ENCODE measurements around the gene GALNT18. TPM values are rescaled to one million over a fixed set of nuclear protein-coding genes. Genes with fewer than 3 reads are reported as not detected.

GALNT18 gene
- total RNA-seq, 5 donors from 2014 or later (not counting 1 experiment from before 2014, with no cell fraction given) = 0.10 to 0.15 TPM; not detected in 3

DNA sequence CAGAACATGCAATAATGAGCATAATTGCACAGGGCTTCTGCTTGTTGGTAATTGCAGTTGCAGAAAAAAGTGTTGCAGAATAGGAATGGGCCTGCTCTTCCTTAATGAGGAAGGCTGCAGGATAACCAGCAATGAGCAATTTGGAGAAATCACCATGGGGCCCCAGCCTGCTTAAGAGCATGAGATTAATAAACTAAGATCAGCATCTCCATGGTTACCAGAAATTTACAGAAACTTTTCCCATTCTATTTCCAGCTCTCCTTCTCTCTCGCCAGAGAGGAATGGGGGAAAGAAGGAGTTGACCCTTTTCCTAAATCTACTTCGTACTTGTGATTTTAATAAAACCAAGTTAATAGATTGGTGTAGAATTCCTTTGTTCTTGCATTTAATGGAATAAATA is 187.8 kb downstream of the GALNT18 start:
- Mint-ChIP-seq H3K27me3 (peaks cover 4 to 9% of the 10 kb centered on the region in 2 donors), H3K4me3 (no peak overlapping the region), H3K27ac (no peak overlapping the region), H3K9me3 (no peaks in the 10 kb centered on the region), H3K4me1 (no peaks in the 10 kb centered on the region), H3K36me3 (no peaks in the 10 kb centered on the region)
- ChIA-PET POLR2A (no interaction called here), CTCF (no interaction called here)
- WGBS (ENCODE audit: insufficient coverage) = no CpG with 5 or more reads among the region's 2 CpGs
- Histone ChIP-seq H3K4me1 (ENCODE audit: control insufficient read depth in 1 of 2, extremely low read depth in 1 of 2, insufficient read depth in 2 of 2, low read length in 2 of 2) (no peaks in the 10 kb centered on the region), H3K27me3 (replicated peaks in 1 of 2; ENCODE audit: control insufficient read depth in 2 of 2, extremely low read depth in 1 of 2, insufficient read depth in 2 of 2, low read length in 1 of 2) (peaks cover 0 to 17% of the 10 kb centered on the region in 2 experiments), H3K4me3 (ENCODE audit: control insufficient read depth in 1 of 2, extremely low read depth in 1 of 2, low read length in 1 of 2) (no peak overlapping the region), H3K36me3 (ENCODE audit: control insufficient read depth in 2 of 2, extremely low read depth in 1 of 2, insufficient read depth in 1 of 2, low read length in 1 of 2) (no peaks in the 10 kb centered on the region), H3K9me3 (no peaks in the 10 kb centered on the region), H3K27ac (ENCODE audit: low read length) (no peak overlapping the region)
- DNase-seq (no peak), ATAC-seq (replicated peaks in 1 of 4) (no peak)

DNA sequence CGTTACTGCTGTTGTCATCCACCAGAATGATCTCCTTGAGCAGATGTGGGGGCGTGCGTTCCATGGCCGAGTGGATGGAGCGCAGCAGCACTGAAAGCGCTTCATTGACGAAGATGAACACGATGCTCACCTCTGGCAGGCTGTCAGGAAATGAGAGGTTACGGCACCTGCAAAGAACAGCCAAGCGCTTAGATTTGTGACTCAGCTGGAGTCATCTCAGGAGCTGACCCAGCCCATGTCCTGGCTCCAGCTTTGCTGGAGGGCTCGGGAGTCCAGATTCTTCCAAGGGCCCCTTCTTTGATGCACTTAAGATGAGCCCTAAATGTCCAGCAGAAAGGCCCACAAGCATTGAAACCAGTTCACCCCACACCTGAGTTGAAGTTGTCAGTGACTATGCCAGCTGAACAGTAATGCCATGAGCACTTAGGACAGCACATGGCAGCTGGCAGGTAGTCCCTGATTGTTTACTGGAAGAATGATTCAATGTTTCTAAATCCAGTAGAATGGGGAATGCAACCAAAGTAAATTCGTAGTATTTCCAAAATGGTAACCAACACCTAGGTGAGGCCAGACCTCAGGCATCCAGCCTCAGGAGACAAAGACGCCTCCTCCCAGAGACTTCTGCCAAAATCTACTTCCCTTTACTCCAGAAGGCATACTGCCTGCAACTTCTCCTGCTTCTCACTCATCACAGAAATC is 189.0 kb downstream of the GALNT18 start:
- Histone ChIP-seq H3K27me3 (replicated peaks in 1 of 2; ENCODE audit: control insufficient read depth in 2 of 2, extremely low read depth in 1 of 2, insufficient read depth in 2 of 2, low read length in 1 of 2) (peaks cover 0 to 23% of the 10 kb centered on the region in 2 experiments), H3K4me3 (ENCODE audit: control insufficient read depth in 1 of 2, extremely low read depth in 1 of 2, low read length in 1 of 2) (no peak overlapping the region), H3K4me1 (ENCODE audit: control insufficient read depth in 1 of 2, extremely low read depth in 1 of 2, insufficient read depth in 2 of 2, low read length in 2 of 2) (no peaks in the 10 kb centered on the region), H3K36me3 (ENCODE audit: control insufficient read depth in 2 of 2, extremely low read depth in 1 of 2, insufficient read depth in 1 of 2, low read length in 1 of 2) (no peaks in the 10 kb centered on the region), H3K9me3 (no peaks in the 10 kb centered on the region), H3K27ac (ENCODE audit: low read length) (no peak overlapping the region)
- H3K27ac Mint-ChIP-seq = no peak overlapping the region
- DNase-seq (no peak), ATAC-seq (replicated peaks in 1 of 4) (no peak)
- H3K9me3 Mint-ChIP-seq = no peaks in the 10 kb centered on the region
- no peaks in the 10 kb centered on the region for H3K4me1 Mint-ChIP-seq
- ChIA-PET POLR2A (no interaction called here), CTCF (no interaction called here)
- no peaks in the 10 kb centered on the region for H3K36me3 Mint-ChIP-seq
- peaks cover 4 to 7% of the 10 kb centered on the region in 2 donors for H3K27me3 Mint-ChIP-seq
- 90% methylated on average over 12 of the region's 13 CpGs for WGBS (ENCODE audit: insufficient coverage)
- H3K4me3 Mint-ChIP-seq = no peak overlapping the region

DNA sequence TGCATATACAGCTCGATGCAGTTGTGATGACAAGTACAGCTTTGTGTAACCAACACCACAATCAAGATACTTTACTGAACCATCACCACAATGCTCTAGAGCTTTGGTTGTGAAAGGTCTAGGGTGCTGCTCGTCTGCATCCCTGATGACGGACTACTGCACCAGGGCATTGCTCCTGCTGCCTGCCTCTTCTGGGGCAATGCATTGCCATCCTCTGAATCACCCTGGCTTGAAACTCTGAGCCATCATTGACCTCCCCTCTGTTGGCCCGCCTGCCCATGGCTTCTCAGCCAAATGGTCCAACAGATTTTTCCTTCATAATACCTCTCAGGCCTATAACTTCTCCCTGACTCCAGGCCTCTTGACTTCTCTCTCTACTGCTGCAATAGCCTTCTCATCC is 191.4 kb downstream of the GALNT18 start:
- CTCF ChIA-PET = no interaction called here
- POLR2A ChIA-PET = no interaction called here

GRCh38 chr11:11428714-11429113 is 193.1 kb downstream of the GALNT18 start:
- no peaks in the 10 kb centered on the region for H3K9me3 Mint-ChIP-seq
- Histone ChIP-seq H3K9me3 (no peaks in the 10 kb centered on the region), H3K36me3 (ENCODE audit: control insufficient read depth in 2 of 2, extremely low read depth in 1 of 2, insufficient read depth in 1 of 2, low read length in 1 of 2) (no peaks in the 10 kb centered on the region), H3K27ac (ENCODE audit: low read length) (no peak overlapping the region), H3K4me1 (ENCODE audit: control insufficient read depth in 1 of 2, extremely low read depth in 1 of 2, insufficient read depth in 2 of 2, low read length in 2 of 2) (no peaks in the 10 kb centered on the region), H3K4me3 (ENCODE audit: control insufficient read depth in 1 of 2, extremely low read depth in 1 of 2, low read length in 1 of 2) (no peak overlapping the region), H3K27me3 (replicated peaks in 1 of 2; ENCODE audit: control insufficient read depth in 2 of 2, extremely low read depth in 1 of 2, insufficient read depth in 2 of 2, low read length in 1 of 2) (peaks cover 0 to 20% of the 10 kb centered on the region in 2 experiments)
- H3K27me3 Mint-ChIP-seq = peaks cover 4 to 8% of the 10 kb centered on the region in 2 donors
- ChIA-PET CTCF (no interaction called here), POLR2A (no interaction called here)
- no peaks in the 10 kb centered on the region for H3K36me3 Mint-ChIP-seq
- WGBS (ENCODE audit: insufficient coverage) = no CpG with 5 or more reads among the region's 4 CpGs
- H3K4me3 Mint-ChIP-seq = no peak overlapping the region
- ATAC-seq (replicated peaks in 1 of 4) (no peak), DNase-seq (no peak)
- H3K4me1 Mint-ChIP-seq = no peaks in the 10 kb centered on the region
- no peak overlapping the region for H3K27ac Mint-ChIP-seq

More for the DNA sequence above, 191.4 kb downstream of the GALNT18 start:
- Mint-ChIP-seq H3K9me3 (no peaks in the 10 kb centered on the region), H3K36me3 (no peaks in the 10 kb centered on the region), H3K4me3 (no peak overlapping the region), H3K27me3 (peaks cover 4 to 5% of the 10 kb centered on the region in 2 donors), H3K4me1 (no peaks in the 10 kb centered on the region), H3K27ac (no peak overlapping the region)
- H3K36me3 ChIP-seq (ENCODE audit: control insufficient read depth in 2 of 2, extremely low read depth in 1 of 2, insufficient read depth in 1 of 2, low read length in 1 of 2) = no peaks in the 10 kb centered on the region
- no peaks in the 10 kb centered on the region for H3K4me1 ChIP-seq (ENCODE audit: control insufficient read depth in 1 of 2, extremely low read depth in 1 of 2, insufficient read depth in 2 of 2, low read length in 2 of 2)
- DNase-seq (no peak), ATAC-seq (replicated peaks in 1 of 4) (no peak)
- no peak overlapping the region for H3K4me3 ChIP-seq (ENCODE audit: control insufficient read depth in 1 of 2, extremely low read depth in 1 of 2, low read length in 1 of 2)
- H3K27ac ChIP-seq (ENCODE audit: low read length) = no peak overlapping the region
- 85% methylated on average over 3 of the region's 4 CpGs for WGBS (ENCODE audit: insufficient coverage)
- peaks cover 0 to 10% of the 10 kb centered on the region in 2 experiments for H3K27me3 ChIP-seq (replicated peaks in 1 of 2; ENCODE audit: control insufficient read depth in 2 of 2, extremely low read depth in 1 of 2, insufficient read depth in 2 of 2, low read length in 1 of 2)
- H3K9me3 ChIP-seq = no peaks in the 10 kb centered on the region

- H3K4me1 ChIP-seq (ENCODE audit: control insufficient read depth in 1 of 2, extremely low read depth in 1 of 2, insufficient read depth in 2 of 2, low read length in 2 of 2) = no peaks in the 10 kb centered on the region
- H3K27me3 Mint-ChIP-seq = peaks cover 4 to 8% of the 10 kb centered on the region in 2 donors
- CTCF ChIA-PET = no interaction called here
- DNase-seq (no peak), ATAC-seq (replicated peaks in 1 of 4) (no peak)
- H3K27me3 ChIP-seq (replicated peaks in 1 of 2; ENCODE audit: control insufficient read depth in 2 of 2, extremely low read depth in 1 of 2, insufficient read depth in 2 of 2, low read length in 1 of 2) = peaks cover 0 to 19% of the 10 kb centered on the region in 2 experiments
- POLR2A ChIA-PET = no interaction called here
- H3K9me3 ChIP-seq = no peaks in the 10 kb centered on the region
- H3K36me3 ChIP-seq (ENCODE audit: control insufficient read depth in 2 of 2, extremely low read depth in 1 of 2, insufficient read depth in 1 of 2, low read length in 1 of 2) = no peaks in the 10 kb centered on the region
- H3K4me3 Mint-ChIP-seq = no peak overlapping the region
- no peak overlapping the region for H3K4me3 ChIP-seq (ENCODE audit: control insufficient read depth in 1 of 2, extremely low read depth in 1 of 2, low read length in 1 of 2)
- no peaks in the 10 kb centered on the region for H3K36me3 Mint-ChIP-seq
- no peak overlapping the region for H3K27ac ChIP-seq (ENCODE audit: low read length)
- no peaks in the 10 kb centered on the region for H3K4me1 Mint-ChIP-seq
- WGBS (ENCODE audit: insufficient coverage) = 100% methylated on average over 2 of the region's 5 CpGs
- no peak overlapping the region for H3K27ac Mint-ChIP-seq
- H3K9me3 Mint-ChIP-seq = no peaks in the 10 kb centered on the region
Observed at GRCh38 chr11:11427542-11427941, 194.3 kb downstream of the GALNT18 start.

DNA sequence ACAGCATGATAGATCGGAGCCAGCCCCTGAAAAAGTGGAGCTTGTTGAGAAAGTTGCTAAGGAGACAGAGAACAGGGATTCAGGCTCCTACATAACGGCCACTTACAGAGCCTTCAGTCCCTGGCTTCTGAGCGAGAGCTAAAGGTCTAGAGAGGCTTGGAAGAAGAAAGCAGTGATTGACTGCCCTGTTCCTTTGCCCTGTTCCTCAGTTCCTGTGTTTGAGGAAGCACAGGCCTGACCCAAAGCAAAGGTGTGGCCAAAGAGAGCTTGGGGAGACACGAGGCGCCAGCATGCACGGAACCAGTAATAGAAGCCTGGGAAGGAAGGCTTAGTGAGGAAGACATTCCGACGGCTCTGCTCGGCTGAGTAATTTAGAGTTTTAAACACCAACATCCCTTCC is 194.7 kb downstream of the GALNT18 start:
- Mint-ChIP-seq H3K4me1 (no peaks in the 10 kb centered on the region), H3K27ac (no peak overlapping the region), H3K27me3 (peaks cover 4 to 8% of the 10 kb centered on the region in 2 donors), H3K9me3 (no peaks in the 10 kb centered on the region), H3K4me3 (no peak overlapping the region), H3K36me3 (no peaks in the 10 kb centered on the region)
- DNase-seq (no peak), ATAC-seq (replicated peaks in 1 of 4) (no peak)
- ChIA-PET POLR2A (no interaction called here), CTCF (no interaction called here)
- Histone ChIP-seq H3K36me3 (ENCODE audit: control insufficient read depth in 2 of 2, extremely low read depth in 1 of 2, insufficient read depth in 1 of 2, low read length in 1 of 2) (no peaks in the 10 kb centered on the region), H3K4me1 (ENCODE audit: control insufficient read depth in 1 of 2, extremely low read depth in 1 of 2, insufficient read depth in 2 of 2, low read length in 2 of 2) (no peaks in the 10 kb centered on the region), H3K27ac (ENCODE audit: low read length) (no peak overlapping the region), H3K27me3 (replicated peaks in 1 of 2; ENCODE audit: control insufficient read depth in 2 of 2, extremely low read depth in 1 of 2, insufficient read depth in 2 of 2, low read length in 1 of 2) (peaks cover 0 to 16% of the 10 kb centered on the region in 2 experiments), H3K9me3 (no peaks in the 10 kb centered on the region), H3K4me3 (ENCODE audit: control insufficient read depth in 1 of 2, extremely low read depth in 1 of 2, low read length in 1 of 2) (no peak overlapping the region)
- WGBS (ENCODE audit: insufficient coverage) = 89% methylated on average over 3 of the region's 9 CpGs
